Hepatocyte (in vitro differentiated cells): ENCODE measurements around the gene KRT23. TPM values are rescaled to one million over a fixed set of nuclear protein-coding genes. Genes with fewer than 3 reads are reported as not detected.
A peak's percentile ranks its signal among the peaks of the same experiment; 100 is the strongest.

Experiments used
- DNase-seq: peaks from one replicate; pipeline ENCODE4 v3.0.0-alpha.2; 2016; ENCODE audit warnings: low spot score
- H2AFZ ChIP-seq: fragments of 200-600 bp; sonication (generic); 2 replicates; pipeline ENCODE4 v1.6.0; 2016; ENCODE audit warnings: antibody characterized with exemption, mild to moderate bottlenecking
- H3K27ac ChIP-seq: fragments of 200-600 bp; sonication (generic); 2 replicates; pipeline ENCODE4 v1.5.1; 2016; ENCODE audit warnings: mild to moderate bottlenecking
- H3K27me3 ChIP-seq: fragments of 200-600 bp; sonication (generic); 2 replicates; pipeline ENCODE4 v1.6.1; 2016
- H3K36me3 ChIP-seq: fragments of 200-600 bp; sonication (generic); replicated peaks from 2 replicates; pipeline ENCODE4 v1.5.1; 2016; ENCODE audit warnings: low read depth; ENCODE audit not compliant: insufficient read depth
- H3K4me1 ChIP-seq: fragments of 200-600 bp; sonication (generic); 2 replicates; pipeline ENCODE4 v1.5.1; 2016; ENCODE audit warnings: mild to moderate bottlenecking, moderate library complexity; ENCODE audit not compliant: insufficient read depth
- H3K4me2 ChIP-seq: fragments of 200-600 bp; sonication (generic); 2 replicates; pipeline ENCODE4 v1.6.0; 2016
- H3K4me3 ChIP-seq: fragments of 200-600 bp; sonication (generic); 2 replicates; pipeline ENCODE4 v1.5.1; 2016; ENCODE audit warnings: mild to moderate bottlenecking
- H3K79me2 ChIP-seq: fragments of 200-600 bp; sonication (generic); 2 replicates; pipeline ENCODE4 v1.6.0; 2017; ENCODE audit warnings: mild to moderate bottlenecking
- H3K9me2 ChIP-seq: fragments of 200-600 bp; sonication (generic); replicated peaks from 2 replicates; pipeline ENCODE4 v1.6.0; 2017; ENCODE audit warnings: mild to moderate bottlenecking; ENCODE audit not compliant: insufficient read depth
- H3K9me3 ChIP-seq: fragments of 200-600 bp; sonication (generic); 2 replicates; pipeline ENCODE4 v1.5.1; 2016; ENCODE audit warnings: low read depth, mild to moderate bottlenecking
- H4K20me1 ChIP-seq: fragments of 200-600 bp; sonication (generic); 2 replicates; pipeline ENCODE4 v1.6.0; 2016; ENCODE audit warnings: mild to moderate bottlenecking; ENCODE audit not compliant: insufficient read depth, poor library complexity, severe bottlenecking
- CTCF ChIP-seq: fragments of 200-600 bp; sonication (generic); IDR thresholded peaks from 2 replicates; pipeline ENCODE4 v1.5.1; 2016; ENCODE audit warnings: antibody characterized with exemption, mild to moderate bottlenecking; ENCODE audit not compliant: poor library complexity
- EZH2 ChIP-seq: fragments of 200-600 bp; sonication (generic); IDR thresholded peaks from 2 replicates; pipeline ENCODE4 v1.6.1; 2016; ENCODE audit warnings: antibody characterized with exemption, mild to moderate bottlenecking, borderline replicate concordance
- EZH2phosphoT487 ChIP-seq: fragments of 200-600 bp; sonication (generic); IDR thresholded peaks from one replicate; pipeline ENCODE4 v1.6.1; 2018; ENCODE audit warnings: antibody characterized with exemption, mild to moderate bottlenecking, low read depth, moderate library complexity; ENCODE audit not compliant: unreplicated experiment, severe bottlenecking
- WGBS: methylation state at CpG from one replicate; pipeline ENCODE4 v1.1.6; 2016; ENCODE audit warnings: low lambda C conversion rate; ENCODE audit errors: missing lambda C conversion rate; 5-methylcytosine and 5-hydroxymethylcytosine counted together
- polyA plus RNA-seq: library from polyadenylated mRNA; unstranded; fragments of >200 nt; fragmentation: Nextera tagmentation; extraction: Ambion mirVana; gene quantifications from 2 replicates; pipeline ENCODE4 v1.2.1, GENCODE V29; 2016
- total RNA-seq: library from RNA; depleted of rRNA; stranded (reverse); fragments of >200 nt; gene quantifications from 2 replicates; pipeline ENCODE4 v1.2.3, GENCODE V29; 2014

KRT23 gene
- total and polyA plus RNA-seq, 2 experiments from 2014 or later, result 2.0 to 6.4 TPM

GRCh38 chr17:40960144-40960543 is 22.7 kb upstream of the KRT23 start:
- Histone ChIP-seq H2AFZ (no peak overlapping the region), H3K4me3 (no peak overlapping the region), H3K4me1 (peaks cover 15% of the 10 kb centered on the region), H3K9me2 (no peaks in the 10 kb centered on the region), H3K4me2 (no peak overlapping the region), H3K27me3 (no peaks in the 10 kb centered on the region), H3K27ac (no peak overlapping the region), H3K9me3 (no peaks in the 10 kb centered on the region), H3K79me2 (no peaks in the 10 kb centered on the region), H4K20me1 (no peaks in the 10 kb centered on the region), H3K36me3 (no peaks in the 10 kb centered on the region)
- no peak for TF ChIP-seq CTCF
- no peak for TF ChIP-seq EZH2
- TF ChIP-seq EZH2phosphoT487, result no peak
- no peak for DNase-seq
- WGBS, result 63% methylated on average over 10 of the region's 10 CpGs

DNA sequence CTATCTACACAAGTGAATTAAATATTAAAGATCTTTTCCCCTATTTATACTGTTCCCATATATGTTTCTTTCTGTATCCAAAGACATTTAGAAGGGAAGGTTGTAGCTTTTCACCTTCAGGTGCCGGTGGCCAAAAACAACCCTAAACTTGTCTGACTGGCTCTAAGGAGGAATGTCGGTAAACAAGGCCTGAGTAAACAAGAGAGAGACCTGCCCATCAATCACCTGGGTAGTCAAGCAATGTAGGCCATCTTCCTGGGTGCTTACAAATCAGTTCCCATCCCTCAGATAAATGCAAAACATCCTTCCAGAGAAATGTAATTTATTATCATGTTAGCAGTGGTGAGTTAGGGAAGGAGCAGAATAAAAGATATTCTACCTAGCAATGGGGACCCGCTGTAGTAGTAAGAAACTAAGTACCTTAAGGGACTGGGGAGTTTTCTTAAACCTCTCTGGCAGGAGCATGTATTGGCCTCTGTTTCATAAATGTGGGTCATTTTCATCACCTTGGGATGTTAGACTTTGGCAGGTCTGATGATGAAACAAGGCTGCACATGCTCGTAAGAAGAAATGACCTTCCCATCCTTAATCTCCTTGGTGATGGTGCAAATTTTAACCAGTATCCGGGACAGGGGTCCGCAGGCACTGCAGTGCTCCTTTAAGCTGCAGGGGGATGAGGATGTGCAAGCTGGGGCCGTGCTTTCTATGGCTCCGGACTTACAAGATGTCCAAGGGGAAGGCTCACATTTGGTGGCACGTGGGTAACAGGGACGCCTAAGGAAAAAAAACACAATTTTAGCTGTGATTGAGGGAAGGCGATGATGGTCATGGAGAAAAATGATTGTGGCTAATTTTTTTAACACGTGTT is 20.9 kb upstream of the KRT23 start:
- Histone ChIP-seq H4K20me1 (no peaks in the 10 kb centered on the region), H3K27me3 (no peaks in the 10 kb centered on the region), H3K4me2 (no peak overlapping the region), H3K9me2 (no peaks in the 10 kb centered on the region), H3K27ac (peak overlapping the region; percentile 56), H3K4me1 (peaks cover 15% of the 10 kb centered on the region), H2AFZ (no peak overlapping the region), H3K9me3 (no peaks in the 10 kb centered on the region), H3K4me3 (no peak overlapping the region), H3K79me2 (no peaks in the 10 kb centered on the region), H3K36me3 (no peaks in the 10 kb centered on the region)
- no peak for TF ChIP-seq EZH2phosphoT487
- no peak for TF ChIP-seq EZH2
- TF ChIP-seq CTCF, result no peak
- peak; percentile 24 for DNase-seq
- WGBS, result 79% methylated on average over 12 of the region's 12 CpGs

DNA sequence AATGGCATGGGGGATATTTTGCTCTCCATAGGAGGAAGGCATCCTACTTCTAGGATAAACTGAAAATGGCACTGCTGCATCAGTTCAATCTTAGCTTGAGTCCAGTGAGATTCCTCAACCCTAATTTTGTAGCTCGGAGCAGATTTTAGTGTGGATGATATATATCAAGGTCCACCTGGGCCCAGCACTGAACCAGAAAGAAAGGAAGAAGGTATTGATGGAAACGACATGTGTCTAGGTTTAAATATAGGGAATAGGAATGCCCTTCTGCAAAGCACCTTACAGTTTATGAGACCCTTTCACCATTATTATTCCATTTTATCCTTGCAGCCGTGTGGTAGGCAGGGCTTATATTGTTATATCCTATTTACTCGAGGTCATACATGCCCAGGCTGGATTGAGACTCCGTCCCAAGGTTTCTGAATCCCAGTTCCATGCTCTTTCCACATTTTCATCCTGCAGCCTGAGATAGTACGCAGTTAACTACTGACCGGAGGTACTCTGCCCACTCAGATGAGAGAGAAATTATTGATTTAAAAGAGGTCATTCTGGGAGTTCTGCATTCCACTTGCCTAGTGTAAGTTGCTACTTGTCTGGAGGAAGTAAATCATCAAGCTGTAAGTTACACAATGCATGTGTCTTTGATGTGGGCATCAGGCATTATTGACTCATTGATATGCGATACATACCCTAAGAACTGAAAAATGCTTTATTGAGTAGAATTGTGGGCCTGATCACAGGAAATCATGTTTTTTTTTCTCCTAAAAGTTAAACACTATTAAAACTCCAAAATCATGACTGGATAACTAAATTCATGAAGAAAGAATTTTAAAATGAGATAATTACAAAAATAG is 19.2 kb upstream of the KRT23 start:
- WGBS, result 63% methylated on average over 8 of the region's 8 CpGs
- Histone ChIP-seq H3K4me2 (no peak overlapping the region), H3K27ac (peak overlapping the region; percentile 56)

More for the DNA sequence above, 19.2 kb upstream of the KRT23 start:
- Histone ChIP-seq H3K4me1 (peaks cover 15% of the 10 kb centered on the region), H3K36me3 (no peaks in the 10 kb centered on the region), H3K9me3 (no peaks in the 10 kb centered on the region), H3K4me3 (no peak overlapping the region), H3K9me2 (no peaks in the 10 kb centered on the region), H3K79me2 (no peaks in the 10 kb centered on the region), H2AFZ (no peak overlapping the region), H3K27me3 (no peaks in the 10 kb centered on the region), H4K20me1 (no peaks in the 10 kb centered on the region)
- TF ChIP-seq EZH2phosphoT487, result no peak
- TF ChIP-seq EZH2, result no peak
- TF ChIP-seq CTCF, result no peak
- peak; percentile 37 for DNase-seq
